ENCODE results near the gene CD47.

Gene CD47

DNA sequence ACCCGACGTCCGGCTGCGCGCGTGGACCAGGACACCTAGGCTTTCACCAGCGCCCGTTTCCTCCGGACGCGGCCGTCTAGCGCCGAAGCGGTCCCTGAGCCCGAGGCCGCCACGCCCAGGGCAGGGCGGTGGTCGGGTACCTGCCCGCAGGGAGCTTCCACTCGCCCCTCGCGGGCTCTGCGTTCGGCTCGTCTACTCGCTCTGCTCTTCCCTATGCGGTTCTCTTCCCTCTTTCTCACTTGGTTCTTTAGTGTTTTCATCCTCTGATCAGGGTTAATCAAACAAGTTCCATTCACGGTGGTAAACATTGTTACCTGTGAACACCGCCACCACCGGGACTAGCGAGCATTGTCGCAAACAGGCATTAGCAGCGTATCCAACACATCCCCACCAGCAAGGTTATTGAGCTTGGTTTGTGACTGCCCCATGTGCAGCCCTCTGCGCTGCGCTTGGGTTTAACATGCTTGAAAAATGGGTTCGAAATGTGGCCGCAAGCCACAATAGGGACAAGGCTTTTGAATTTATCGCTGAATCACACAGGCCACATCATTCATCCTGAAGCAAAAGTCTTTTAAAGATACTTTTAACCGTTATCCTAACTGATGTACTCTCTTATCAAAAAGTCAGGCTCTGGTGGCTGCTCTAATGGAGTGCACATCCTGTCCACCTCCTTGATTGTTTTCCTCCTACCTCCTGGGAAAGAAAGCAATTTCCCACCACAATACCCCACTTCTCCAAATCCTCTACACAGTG is 843 bp upstream of the CD47 start:
- DNase-seq (ENCODE audit: low read depth in 2 of 2) = no peak

DNA sequence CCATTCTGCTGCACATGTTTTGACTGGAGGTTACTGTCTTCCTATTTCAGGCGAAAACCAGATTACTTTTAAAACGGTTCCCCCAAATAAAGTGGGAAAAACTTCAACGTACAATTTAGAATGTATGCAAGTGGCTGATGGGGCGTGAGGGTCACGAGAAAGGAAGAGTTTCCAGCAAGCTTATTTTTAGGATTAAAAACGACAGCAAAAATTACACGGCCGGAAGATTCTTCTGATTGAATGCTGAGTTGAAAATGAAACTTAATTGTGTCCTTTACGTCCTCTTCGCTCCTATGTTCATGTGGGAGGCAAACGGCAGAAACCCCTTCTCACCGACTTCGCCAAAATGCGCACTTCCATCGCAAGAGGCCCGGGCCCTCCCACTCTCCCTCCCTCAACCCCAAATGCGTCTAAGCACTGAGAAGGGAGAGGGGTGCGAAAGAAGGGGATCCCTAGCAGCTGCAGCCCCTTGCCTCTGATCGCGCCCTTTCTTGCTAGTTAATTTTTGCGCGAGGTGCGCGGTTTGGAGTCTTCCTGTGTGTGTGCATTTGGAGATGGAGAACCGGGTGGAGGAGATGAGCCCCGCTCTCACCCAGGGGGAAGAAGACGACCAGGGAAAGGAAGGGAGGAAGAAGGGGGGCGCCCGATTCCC is 656 bp downstream of the CD47 start:
- peak in 1 of 2 experiments; percentile 18 for DNase-seq (ENCODE audit: low read depth in 2 of 2)

GRCh38 chr3:108089579-108089978 is 1.3 kb downstream of the CD47 start:
- DNase-seq (ENCODE audit: low read depth in 2 of 2) = no peak

DNA sequence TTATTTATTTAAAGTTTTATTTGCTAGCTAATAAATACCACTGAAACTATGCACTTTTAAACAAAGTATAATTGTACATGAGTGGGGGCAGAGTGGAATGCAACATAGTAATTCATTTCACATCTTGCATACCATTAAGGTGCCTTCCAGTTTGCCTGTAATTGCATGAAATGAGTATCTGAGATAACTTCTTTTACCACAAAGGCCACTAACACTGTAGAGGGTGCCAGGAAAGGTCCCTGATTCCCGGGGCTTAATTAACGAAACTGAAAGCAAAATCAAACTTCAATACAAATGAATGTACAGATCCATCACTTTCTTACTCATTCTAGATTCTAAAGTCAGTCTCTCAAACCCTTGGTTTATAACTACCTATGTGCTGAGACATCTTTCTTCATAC is 2.1 kb downstream of the CD47 start:
- DNase-seq (ENCODE audit: low read depth in 2 of 2) = peak in 1 of 2 experiments; percentile 20

DNA sequence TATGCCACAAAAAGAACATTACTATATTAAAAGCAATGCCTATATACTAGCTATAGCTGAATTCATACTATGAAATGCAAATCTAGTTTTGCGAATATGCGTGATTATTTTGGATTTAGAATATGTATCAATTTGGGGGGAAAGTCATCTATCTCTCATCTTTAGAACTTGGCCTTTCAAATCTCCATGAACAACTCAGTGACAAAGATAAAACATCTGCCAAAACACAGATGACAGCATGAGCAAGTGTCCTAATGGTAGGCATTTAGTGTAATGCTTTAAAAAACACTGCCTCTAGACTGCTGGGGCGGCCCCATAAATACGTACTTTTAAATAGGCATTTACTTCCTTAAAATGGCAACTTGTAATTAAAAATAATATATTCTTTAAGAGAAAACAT is 2.7 kb downstream of the CD47 start:
- no peak for DNase-seq (ENCODE audit: low read depth in 2 of 2)

DNA sequence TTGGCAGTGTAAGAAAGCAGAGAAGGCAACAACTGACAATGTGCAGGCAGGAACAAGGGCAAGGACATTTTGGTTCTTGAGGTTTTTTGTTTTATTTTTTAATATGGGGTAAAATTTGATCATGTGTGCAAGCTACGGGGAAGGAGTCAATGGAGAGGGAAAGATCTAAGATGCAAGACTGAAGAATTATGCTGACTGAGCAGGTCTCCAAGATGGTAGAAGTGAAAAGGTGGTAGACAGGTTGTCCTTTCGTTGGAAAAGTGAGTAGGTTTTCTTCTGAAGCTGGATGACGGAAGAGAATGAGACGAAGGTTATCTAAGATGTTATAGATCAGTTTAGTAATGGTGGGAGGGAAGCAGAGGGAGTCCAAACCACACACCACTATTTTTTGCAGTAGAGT is 4.2 kb downstream of the CD47 start:
- no peak for DNase-seq (ENCODE audit: low read depth in 2 of 2)

- no peak for DNase-seq (ENCODE audit: low read depth in 2 of 2)
Observed at GRCh38 chr3:108085810-108086350, 5.0 kb downstream of the CD47 start.

DNA sequence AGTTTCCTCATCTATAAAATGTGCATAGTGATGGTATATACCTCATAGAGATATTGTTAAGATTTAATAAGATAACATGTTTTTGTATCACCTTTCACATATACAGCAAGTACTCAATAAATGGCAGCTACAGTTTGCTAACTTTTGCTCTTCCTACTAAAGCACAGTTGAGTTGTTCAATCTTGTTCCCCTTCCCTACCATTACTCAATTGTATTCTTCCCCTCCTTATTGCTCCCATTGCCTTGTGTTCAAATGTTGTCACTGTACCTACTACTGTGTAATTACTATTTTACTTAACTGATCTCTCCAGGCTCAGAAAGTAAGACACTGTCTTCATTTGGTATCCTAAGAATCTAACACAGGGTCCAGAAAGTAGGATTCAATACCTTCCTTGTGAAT is 5.5 kb downstream of the CD47 start:
- no peak for DNase-seq (ENCODE audit: low read depth in 2 of 2)

DNA sequence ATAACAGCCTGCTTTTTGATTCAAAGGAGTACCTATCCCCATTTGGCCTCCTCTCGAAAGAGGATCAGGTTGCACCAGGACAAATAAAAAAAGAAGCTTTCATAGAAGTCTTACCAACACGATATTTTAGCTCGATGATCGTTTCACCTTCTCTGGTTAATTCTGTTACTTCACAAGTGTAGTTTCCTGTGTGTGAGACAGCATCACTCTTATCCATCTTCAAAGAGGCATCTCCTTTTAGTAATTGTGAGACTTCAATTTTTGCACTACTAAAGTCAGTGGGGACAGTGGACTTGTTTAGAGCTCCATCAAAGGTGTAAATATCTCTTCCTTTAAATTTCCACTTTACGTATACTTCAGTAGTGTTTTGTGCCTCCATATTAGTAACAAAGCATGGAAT is 11.0 kb downstream of the CD47 start:
- DNase-seq (ENCODE audit: low read depth in 2 of 2) = no peak

GRCh38 chr3:108079043-108079442 is 11.8 kb downstream of the CD47 start:
- no peak for DNase-seq (ENCODE audit: low read depth in 2 of 2)

DNA sequence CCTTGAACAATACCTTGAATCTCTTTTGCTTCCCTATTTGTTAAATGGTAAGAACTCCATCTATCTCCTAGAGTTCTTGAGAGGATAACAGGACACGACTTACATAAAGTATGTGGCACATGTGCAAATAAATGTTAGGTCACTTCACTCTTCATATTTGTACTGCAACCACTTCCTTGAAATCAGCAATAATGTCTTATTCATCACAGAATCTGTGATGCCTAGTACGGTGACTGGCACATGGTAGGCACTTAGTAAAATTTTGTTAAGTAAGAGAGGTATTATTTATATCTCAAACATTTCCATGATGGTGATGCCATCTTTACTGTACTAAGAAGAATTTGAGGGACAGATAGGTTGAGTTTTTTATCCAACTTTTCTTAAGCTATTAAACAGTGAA is 14.3 kb downstream of the CD47 start:
- DNase-seq (ENCODE audit: low read depth in 2 of 2) = no peak

DNA sequence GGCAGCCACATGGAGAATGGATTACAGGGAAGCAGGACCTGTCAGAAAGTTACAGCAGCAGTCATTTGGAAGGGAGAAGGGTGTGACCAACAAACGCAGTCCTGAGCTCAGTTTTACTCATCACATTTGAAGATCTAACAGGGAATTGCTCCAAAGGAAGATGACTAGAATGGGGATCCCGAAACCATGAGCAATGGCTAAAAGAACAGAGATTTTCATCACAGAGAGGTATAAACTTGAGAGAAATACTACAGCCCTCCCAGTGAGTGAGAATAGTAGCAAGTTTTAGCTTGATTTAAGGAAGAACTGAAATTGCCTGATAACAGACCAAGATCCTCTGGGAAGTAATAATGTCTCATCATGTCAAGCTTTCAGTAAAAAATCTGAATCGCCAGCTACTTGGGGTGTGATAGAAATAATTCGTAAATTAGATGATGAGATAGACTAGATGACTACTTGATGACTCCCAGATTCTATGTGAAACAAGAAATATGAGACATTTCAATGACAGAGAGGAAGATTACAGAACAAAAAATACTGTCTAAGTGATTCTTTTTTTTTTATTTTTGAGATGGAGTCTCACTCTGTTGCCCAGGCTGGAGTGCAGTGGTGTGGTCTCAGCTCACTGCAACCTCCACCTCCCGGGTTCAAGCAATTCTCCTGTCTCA is 16.9 kb downstream of the CD47 start:
- no peak for DNase-seq (ENCODE audit: low read depth in 2 of 2)

DNA sequence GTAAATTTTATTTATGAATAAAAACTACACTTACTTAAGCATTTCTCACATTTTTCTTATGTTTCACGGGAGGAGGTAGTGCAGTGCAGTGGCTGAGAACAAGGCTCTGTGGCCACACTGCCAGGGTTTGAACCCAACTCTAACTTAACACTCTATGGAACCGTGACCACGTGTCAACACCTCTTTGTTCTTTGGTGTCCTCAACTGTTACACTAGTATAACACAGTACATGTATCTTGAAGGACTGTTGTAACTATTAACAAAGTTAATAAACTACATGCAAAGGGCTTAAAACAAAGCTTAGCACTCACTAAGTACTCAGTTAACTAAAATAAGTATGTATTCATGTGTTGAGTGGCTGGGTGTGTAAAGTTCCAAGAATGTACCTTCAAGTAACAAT is 19.5 kb downstream of the CD47 start:
- no peak for DNase-seq (ENCODE audit: low read depth in 2 of 2)

DNA sequence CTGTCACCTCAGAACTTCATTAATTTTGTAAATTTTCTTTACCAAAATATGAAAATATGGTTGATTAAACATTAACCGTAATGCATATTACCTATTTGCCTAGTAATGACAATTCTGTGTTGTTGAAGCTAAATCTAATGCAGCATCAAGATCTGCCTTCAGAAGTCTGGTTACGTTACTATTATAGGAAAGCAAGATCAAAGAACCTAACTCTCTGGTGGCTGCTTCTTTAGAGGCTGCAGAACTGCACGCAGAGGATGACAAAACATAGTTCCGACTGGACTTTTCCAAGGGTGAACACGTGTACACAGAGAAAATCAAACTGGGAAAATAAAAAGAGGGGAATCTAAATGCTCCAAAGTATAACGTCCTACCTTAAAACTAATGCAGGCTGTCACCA is 20.5 kb downstream of the CD47 start:
- DNase-seq (ENCODE audit: low read depth in 2 of 2) = no peak

GRCh38 chr3:108067768-108068167 is 23.1 kb downstream of the CD47 start:
- DNase-seq (ENCODE audit: low read depth in 2 of 2) = no peak

DNA sequence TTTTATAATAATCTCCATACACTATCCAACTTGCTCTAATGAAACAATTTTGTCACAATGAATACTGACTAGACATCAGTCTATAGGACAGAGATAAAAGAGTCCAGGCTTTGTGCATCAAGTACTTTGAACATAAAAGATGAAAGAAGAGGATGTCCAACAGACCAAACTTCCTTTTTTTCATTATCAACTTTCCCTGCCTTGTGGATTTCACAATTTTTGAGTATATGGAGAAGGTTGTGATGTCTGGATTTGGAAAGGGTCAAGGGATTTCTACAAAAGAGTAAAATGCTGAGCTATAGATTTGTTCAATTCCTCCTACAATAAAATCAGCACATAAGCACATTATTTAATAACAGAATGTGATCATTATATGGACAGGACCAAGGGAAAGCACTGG is 25.7 kb downstream of the CD47 start:
- no peak for DNase-seq (ENCODE audit: low read depth in 2 of 2)

GRCh38 chr3:108064293-108064887 is 26.4 kb downstream of the CD47 start:
- no peak for DNase-seq (ENCODE audit: low read depth in 2 of 2)

DNA sequence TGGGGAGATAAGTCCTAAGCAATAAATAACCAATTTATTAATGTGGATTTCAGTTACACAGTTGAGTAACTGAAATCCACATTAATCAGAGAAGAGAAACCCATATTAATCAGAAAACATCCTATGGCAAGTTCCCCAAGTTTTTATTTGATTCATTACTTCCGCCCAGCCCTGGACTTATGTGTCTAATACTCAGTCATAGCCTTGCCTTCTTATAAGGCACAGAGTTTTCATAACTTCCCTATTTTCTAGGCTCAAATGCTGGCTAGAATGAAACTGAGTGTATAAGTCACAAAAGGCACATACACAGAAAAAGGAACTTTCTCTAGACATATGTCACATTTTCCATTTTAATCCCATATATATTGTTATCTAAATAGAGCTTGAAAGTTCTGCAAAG is 28.8 kb downstream of the CD47 start:
- no peak for DNase-seq (ENCODE audit: low read depth in 2 of 2)

DNA sequence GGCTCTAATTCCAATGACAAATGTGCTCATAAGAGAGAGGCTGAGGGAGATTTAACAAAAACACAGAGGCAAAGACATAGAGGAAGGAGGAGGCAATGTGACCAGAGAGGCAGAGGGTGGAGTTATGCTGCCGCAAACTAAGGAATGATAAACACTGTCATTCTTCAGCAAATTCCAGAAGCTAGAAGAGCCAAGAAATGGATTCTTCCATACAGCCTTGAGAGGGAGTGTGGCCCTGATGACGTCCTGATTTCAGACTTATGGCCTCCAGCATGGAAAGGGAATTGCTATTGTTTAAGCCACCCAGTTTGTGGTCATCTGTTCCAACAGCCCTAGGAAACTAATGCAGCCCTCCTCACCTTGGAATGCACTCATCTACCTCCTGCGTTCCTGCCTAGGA is 30.5 kb downstream of the CD47 start:
- no peak for DNase-seq (ENCODE audit: low read depth in 2 of 2)

DNA sequence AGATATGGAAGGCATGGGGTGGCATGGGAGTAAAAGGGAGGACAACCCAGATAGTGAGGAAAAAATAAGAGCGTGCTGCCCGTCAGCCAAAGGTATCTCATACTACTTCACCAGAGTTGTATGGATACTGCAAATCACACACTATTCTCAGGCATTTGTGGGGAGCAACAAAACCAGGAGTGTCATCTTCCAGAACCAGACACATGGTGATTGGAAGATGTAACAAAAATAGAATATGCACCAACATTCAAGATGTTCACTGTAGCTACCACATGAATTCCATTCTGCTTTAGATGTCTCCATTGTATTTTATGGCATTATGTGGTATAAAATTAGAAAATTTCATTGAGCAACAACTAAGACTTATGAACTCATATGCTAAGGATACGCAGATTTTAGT is 34.9 kb downstream of the CD47 start:
- DNase-seq (ENCODE audit: low read depth in 2 of 2) = no peak

GRCh38 chr3:108054935-108055334 is 35.9 kb downstream of the CD47 start:
- no peak for DNase-seq (ENCODE audit: low read depth in 2 of 2)

DNA sequence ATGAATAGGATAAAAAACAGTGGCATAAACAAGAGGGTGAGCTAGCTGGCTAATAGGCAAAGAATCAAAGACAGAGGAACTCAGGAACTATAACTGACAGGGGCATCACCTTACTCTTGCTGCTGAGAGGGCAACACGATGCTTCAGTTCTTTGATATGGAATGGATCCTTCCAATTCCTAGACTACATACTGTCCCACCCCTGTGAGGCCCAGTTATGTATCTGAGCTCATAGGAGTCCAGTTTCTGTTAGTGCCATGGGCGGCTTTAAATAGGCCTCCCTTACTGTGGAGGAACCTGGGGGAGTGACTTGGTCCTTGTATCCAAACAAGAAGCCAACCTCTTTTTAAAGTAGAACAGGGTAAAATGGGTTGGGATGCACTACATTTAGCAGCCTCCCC is 37.3 kb downstream of the CD47 start:
- no peak for DNase-seq (ENCODE audit: low read depth in 2 of 2)

DNA sequence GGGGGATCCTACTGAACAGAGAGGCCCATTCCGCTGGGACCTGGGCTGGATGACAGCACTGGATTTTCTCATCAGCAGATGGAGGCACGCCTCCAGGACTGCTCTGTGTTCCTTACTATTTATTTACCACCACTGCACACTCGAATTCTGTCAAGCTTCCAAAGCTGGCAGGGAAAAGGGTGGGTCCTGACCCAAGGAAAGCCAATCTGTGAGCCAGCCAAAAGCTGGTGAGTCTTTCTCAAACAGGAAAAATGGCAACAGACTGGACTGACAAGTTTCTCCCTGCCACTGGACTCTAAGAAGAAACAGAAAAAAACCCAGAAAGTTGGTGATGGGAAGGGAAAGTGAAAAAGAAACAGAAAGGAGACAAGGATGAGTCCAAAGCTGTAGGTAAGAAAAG is 37.8 kb downstream of the CD47 start:
- DNase-seq (ENCODE audit: low read depth in 2 of 2) = no peak

All from fibroblast of skin of left quadriceps (primary cell).